Thoracic aorta (tissue), 2 donors: ENCODE measurements around the gene CIAO3. TPM values are rescaled to one million over a fixed set of nuclear protein-coding genes. Genes with fewer than 3 reads are reported as not detected.
A peak's percentile ranks its signal among the peaks of the same experiment; 100 is the strongest.

Experiments
- ATAC-seq: fragments of 150-250 bp; one replicate; pipeline ENCODE4 v1.8.0; 2017; ENCODE audit warnings: low read depth; ENCODE audit not compliant: insufficient number of reproducible peaks, low FRiP score
- DNase-seq: peaks from one replicate; pipeline ENCODE4 v3.0.0-alpha.2; 2020; ENCODE audit warnings: low spot score
- H3K27ac ChIP-seq, 2 donors: fragments of 200-600 bp; sonication (generic); 1 replicate in 1 of 2; 2 replicates in 1 of 2; pipeline ENCODE4 v1.5.1; 2016; ENCODE audit warnings: mild to moderate bottlenecking in 2 of 2, moderate library complexity in 2 of 2
- H3K27me3 ChIP-seq: fragments of 200-600 bp; sonication (generic); replicated peaks from 2 replicates; pipeline ENCODE4 v1.6.0; 2016; ENCODE audit warnings: mild to moderate bottlenecking; ENCODE audit not compliant: insufficient read depth
- H3K36me3 ChIP-seq: fragments of 200-600 bp; sonication (generic); one replicate; pipeline ENCODE4 v1.5.1; 2016
- H3K4me1 ChIP-seq, 2 donors: fragments of 200-600 bp; sonication (generic); 1 replicate in 1 of 2; 2 replicates in 1 of 2; pipeline versions ENCODE4 v1.5.1 to v1.6.0; 2016; ENCODE audit warnings: low read depth in 2 of 2, mild to moderate bottlenecking in 1 of 2; ENCODE audit not compliant: control insufficient read depth in 1 of 2
- H3K4me3 ChIP-seq: fragments of 200-600 bp; sonication (generic); 2 replicates; pipeline ENCODE4 v1.5.1; 2016; ENCODE audit warnings: mild to moderate bottlenecking
- H3K9me3 ChIP-seq: fragments of 200-600 bp; sonication (generic); 2 replicates; pipeline ENCODE4 v1.5.1; 2016
- CTCF ChIP-seq: fragments of 200-600 bp; sonication (generic); IDR thresholded peaks from one replicate; pipeline ENCODE4 v1.5.1; 2019; ENCODE audit warnings: antibody characterized with exemption
- total RNA-seq, 2 donors: library from RNA; depleted of rRNA; stranded (reverse); fragments of >200 nt; gene quantifications; one replicate each; pipeline versions ENCODE4 v1.1.0 to v1.2.3, GENCODE V29; 2016

Gene CIAO3
- total RNA-seq, 2 donors from 2014 or later, result 27.0 to 30.3 TPM

GRCh38 chr16:698911-699671 is 41.7 kb downstream of the CIAO3 start:
- no peak for TF ChIP-seq CTCF
- Histone ChIP-seq H3K27me3 (peaks cover 22% of the 10 kb centered on the region), H3K36me3 (no peaks in the 10 kb centered on the region), H3K9me3 (no peaks in the 10 kb centered on the region), H3K27ac (no peak overlapping the region), H3K4me3 (no peak overlapping the region), H3K4me1 (peaks cover 4% of the 10 kb centered on the region in 2 donors)
- ATAC-seq (no peak), DNase-seq (no peak)

DNA sequence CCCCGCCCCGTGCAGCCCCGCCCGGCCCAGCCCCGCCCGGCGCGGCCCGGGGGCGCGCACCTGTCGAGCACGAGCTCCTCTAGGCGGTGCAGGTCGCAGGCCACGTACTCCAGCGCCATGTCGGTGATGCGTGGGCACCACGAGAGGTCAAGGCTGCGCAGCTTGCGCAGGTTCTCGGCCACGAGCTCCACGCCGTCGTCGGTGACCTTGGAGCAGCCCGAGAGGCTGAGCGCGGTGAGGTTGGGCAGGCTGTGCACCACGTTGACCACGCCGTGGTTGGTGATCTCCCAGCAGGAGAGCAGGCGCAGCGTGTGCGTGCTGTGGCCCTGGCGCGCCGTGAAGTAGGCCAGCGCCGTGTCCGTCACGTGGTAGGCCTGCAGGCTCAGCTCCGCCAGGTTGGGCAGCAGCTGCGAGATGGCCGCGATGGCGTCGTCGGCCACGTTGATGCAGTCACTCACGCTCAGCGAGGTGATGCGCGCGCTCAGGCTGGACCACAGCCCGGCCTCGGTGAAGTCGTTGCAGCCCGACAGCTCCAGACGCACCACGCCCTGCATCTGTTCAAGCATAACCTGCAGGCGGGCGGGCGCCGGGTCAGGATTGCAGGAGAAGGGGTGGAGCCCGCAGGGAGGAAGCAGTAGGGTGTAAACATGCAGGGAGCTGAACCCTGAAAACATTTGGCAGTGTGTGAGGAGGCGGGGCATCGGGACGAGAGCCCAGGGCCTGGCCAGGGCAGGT is 45.3 kb downstream of the CIAO3 start:
- ATAC-seq (no peak), DNase-seq (no peak)
- H3K27ac ChIP-seq, result no peak overlapping the region
- TF ChIP-seq CTCF, result no peak
- H3K4me1 ChIP-seq, result peaks cover 6 to 10% of the 10 kb centered on the region in 2 donors
- H3K9me3 ChIP-seq, result no peaks in the 10 kb centered on the region
- H3K27me3 ChIP-seq, result peaks cover 12% of the 10 kb centered on the region
- no peaks in the 10 kb centered on the region for H3K36me3 ChIP-seq
- H3K4me3 ChIP-seq, result peak overlapping the region; percentile 43

DNA sequence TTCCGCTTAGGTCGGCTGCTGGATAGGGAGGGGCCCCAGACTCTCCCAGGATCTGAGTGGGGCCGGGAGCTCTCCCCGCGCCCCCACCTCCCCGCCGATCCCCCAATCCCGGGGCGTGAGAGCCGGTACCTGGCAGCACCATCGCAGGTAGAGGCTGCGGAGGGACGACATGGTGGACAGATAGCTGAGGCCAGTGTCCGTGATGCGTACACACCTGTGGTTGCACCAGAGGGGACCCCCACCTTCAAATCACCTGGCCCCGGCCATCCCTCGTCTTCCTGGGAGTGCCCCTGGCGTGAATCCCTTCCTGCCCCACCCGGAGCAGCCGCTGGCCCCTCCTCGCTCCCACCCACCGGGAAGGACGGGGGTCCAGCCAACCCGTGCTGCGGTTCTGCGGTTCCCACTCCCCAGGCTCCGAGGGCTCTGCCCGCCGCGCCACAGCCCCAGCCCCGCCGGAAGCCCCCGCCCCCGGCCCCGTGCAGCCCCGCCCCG is 45.9 kb downstream of the CIAO3 start:
- peaks cover 7% of the 10 kb centered on the region for H3K27me3 ChIP-seq
- ATAC-seq (no peak), DNase-seq (no peak)
- peaks cover 9 to 13% of the 10 kb centered on the region in 2 donors for H3K4me1 ChIP-seq
- H3K4me3 ChIP-seq, result peak overlapping the region; percentile 30
- H3K36me3 ChIP-seq, result no peaks in the 10 kb centered on the region
- TF ChIP-seq CTCF, result no peak
- H3K9me3 ChIP-seq, result no peaks in the 10 kb centered on the region
- no peak overlapping the region for H3K27ac ChIP-seq

DNA sequence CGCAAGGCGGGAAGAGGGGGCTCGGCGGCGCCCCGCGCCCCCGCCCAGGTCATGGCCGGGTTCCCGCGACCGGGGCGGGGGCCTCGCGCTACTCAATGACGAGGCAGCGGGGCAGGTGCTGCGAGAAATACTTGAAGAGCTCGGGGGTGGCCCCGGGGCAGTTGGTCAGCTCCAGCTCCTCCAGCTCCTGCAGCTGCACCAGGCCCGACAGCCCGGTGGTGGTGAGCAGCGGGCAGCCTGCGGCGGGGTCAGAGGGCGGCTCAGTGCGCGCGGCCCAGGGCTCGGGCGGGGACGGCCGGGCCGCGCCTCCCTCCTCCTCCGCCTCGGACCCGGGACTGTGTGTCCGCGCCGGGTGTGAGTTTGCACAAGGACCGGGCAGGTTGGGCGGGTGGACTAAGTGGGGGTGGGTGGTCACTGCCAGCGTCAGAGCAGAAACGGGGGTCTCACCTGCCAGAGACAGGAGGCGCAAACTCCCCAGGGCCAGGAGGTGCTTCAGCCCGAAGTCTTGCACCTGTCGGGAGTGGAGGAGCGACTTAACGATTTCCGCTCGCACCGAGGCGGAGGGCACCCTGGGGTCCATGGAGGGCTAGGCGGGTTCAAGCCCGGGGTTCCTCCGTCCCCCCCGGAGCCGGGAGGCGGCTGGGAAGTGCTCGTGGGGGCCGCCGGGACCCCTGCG is 46.5 kb downstream of the CIAO3 start:
- ATAC-seq, result no peak
- H3K27ac ChIP-seq, result no peak overlapping the region
- no peaks in the 10 kb centered on the region for H3K36me3 ChIP-seq
- peak overlapping the region; percentile 30 for H3K4me3 ChIP-seq
- no peaks in the 10 kb centered on the region for H3K9me3 ChIP-seq
- DNase-seq, result no peak
- H3K27me3 ChIP-seq, result peaks cover 7% of the 10 kb centered on the region
- peaks cover 14 to 18% of the 10 kb centered on the region in 2 donors for H3K4me1 ChIP-seq
- no peak for TF ChIP-seq CTCF

DNA sequence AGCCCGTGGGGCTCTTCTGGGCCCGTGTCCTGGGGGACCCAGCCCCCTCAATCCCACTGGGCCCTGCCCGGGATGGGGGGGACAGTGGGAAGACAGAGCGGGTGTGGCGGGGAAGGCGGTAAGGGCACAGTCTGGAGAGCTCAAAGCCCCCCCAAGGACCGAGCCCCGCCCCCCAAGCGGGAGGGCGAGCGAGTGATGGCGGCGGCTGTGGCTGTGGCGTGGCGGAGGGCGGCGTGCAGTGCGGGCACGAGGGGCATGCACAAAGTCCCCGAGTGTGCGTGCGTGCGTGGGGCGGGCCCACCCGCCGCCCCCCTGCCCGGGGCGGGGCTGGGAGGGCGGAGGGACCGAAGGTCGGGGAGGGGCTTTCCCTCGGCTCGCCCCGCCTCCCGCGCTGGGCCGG is 47.0 kb downstream of the CIAO3 start:
- H3K4me1 ChIP-seq, result peaks cover 18 to 23% of the 10 kb centered on the region in 2 donors
- TF ChIP-seq CTCF, result no peak
- H3K4me3 ChIP-seq, result peak overlapping the region; percentile 11
- no peaks in the 10 kb centered on the region for H3K36me3 ChIP-seq
- H3K9me3 ChIP-seq, result no peaks in the 10 kb centered on the region
- no peak overlapping the region for H3K27ac ChIP-seq
- DNase-seq (no peak), ATAC-seq (no peak)
- peaks cover 7% of the 10 kb centered on the region for H3K27me3 ChIP-seq
